ENCODE measurements around the gene S100A12.

S100A12 gene

GRCh38 chr1:153397051-153397923, 21.9 kb upstream of the S100A12 start:
- DNase-seq (ENCODE audit: low spot score), result no peak

- no peak for DNase-seq (ENCODE audit: low spot score)
Measured at GRCh38 chr1:153396461-153396860, 21.0 kb upstream of the S100A12 start.

- DNase-seq (ENCODE audit: low spot score), result no peak
Measured at GRCh38 chr1:153395776-153396175, 20.4 kb upstream of the S100A12 start.

GRCh38 chr1:153395136-153395685, 19.8 kb upstream of the S100A12 start:
- DNase-seq (ENCODE audit: low spot score), result peak; percentile 8

- no peak for DNase-seq (ENCODE audit: low spot score)
Measured at GRCh38 chr1:153394391-153394790, 19.0 kb upstream of the S100A12 start.

- no peak for DNase-seq (ENCODE audit: low spot score)
Measured at GRCh38 chr1:153393926-153394325, 18.5 kb upstream of the S100A12 start.

GRCh38 chr1:153392822-153393221, 17.4 kb upstream of the S100A12 start:
- no peak for DNase-seq (ENCODE audit: low spot score)

- no peak for DNase-seq (ENCODE audit: low spot score)
Measured at GRCh38 chr1:153392258-153392657, 16.8 kb upstream of the S100A12 start.

GRCh38 chr1:153390938-153391710, 15.7 kb upstream of the S100A12 start, which contains the start of gene S100A8:
Gene S100A8, minus strand, starts transcription at chr1:153391073. Its CDS starts 538 bp downstream, at chr1:153390535.
- DNase-seq (ENCODE audit: low spot score), result no peak

GRCh38 chr1:153389973-153390879, 14.8 kb upstream of the S100A12 start:
- no peak for DNase-seq (ENCODE audit: low spot score)

- DNase-seq (ENCODE audit: low spot score), result no peak
Measured at GRCh38 chr1:153389401-153389800, 14.0 kb upstream of the S100A12 start.

- DNase-seq (ENCODE audit: low spot score), result no peak
Measured at GRCh38 chr1:153387785-153388184, 12.4 kb upstream of the S100A12 start.

- DNase-seq (ENCODE audit: low spot score), result no peak
Measured at GRCh38 chr1:153387001-153387400, 11.6 kb upstream of the S100A12 start.

- DNase-seq (ENCODE audit: low spot score), result no peak
Measured at GRCh38 chr1:153386500-153386901, 11.1 kb upstream of the S100A12 start.

GRCh38 chr1:153384958-153385580, 9.6 kb upstream of the S100A12 start:
- no peak for DNase-seq (ENCODE audit: low spot score)

- no peak for DNase-seq (ENCODE audit: low spot score)
Measured at GRCh38 chr1:153380711-153381110, 5.3 kb upstream of the S100A12 start.

- DNase-seq (ENCODE audit: low spot score), result no peak
Measured at GRCh38 chr1:153379591-153379990, 4.2 kb upstream of the S100A12 start.

- no peak for DNase-seq (ENCODE audit: low spot score)
Measured at GRCh38 chr1:153374071-153374470, 1.4 kb downstream of the S100A12 start.

- DNase-seq (ENCODE audit: low spot score), result no peak
Measured at GRCh38 chr1:153372571-153372970, 2.9 kb downstream of the S100A12 start.

GRCh38 chr1:153371231-153371630, 4.2 kb downstream of the S100A12 start:
- DNase-seq (ENCODE audit: low spot score), result no peak

GRCh38 chr1:153370146-153370545, 5.3 kb downstream of the S100A12 start:
- no peak for DNase-seq (ENCODE audit: low spot score)

All from RKO (cell line).